ENCODE results near the gene ARTN.

- peak; percentile 62 for TF ChIP-seq CTCF (IDR thresholded peaks at IDR 0.05; ENCODE audit: low read length)
- TF ChIP-seq EZH2 (IDR thresholded peaks at IDR 0.05; ENCODE audit: borderline replicate concordance, low read length) = no peak
Measured at GRCh38 chr1:43930168-43930948, 3.2 kb upstream of the ARTN start.
